ENCODE measurements around the gene SRPX.

Gene SRPX

GRCh38 chrX:38211891-38212635 is 8.6 kb downstream of the SRPX start:
- TF ChIP-seq CTCF (IDR thresholded peaks at IDR 0.05) (no peak), ZFX (IDR thresholded peaks at IDR 0.05; ENCODE audit: borderline replicate concordance) (no peak)
- H3K27ac ChIP-seq = no peak overlapping the region

- no peak overlapping the region for H3K27ac ChIP-seq
- TF ChIP-seq ZFX (IDR thresholded peaks at IDR 0.05; ENCODE audit: borderline replicate concordance) (no peak), CTCF (IDR thresholded peaks at IDR 0.05) (no peak)
Observed at GRCh38 chrX:38206542-38206941, 14.1 kb downstream of the SRPX start.

- no peak overlapping the region for H3K27ac ChIP-seq
- TF ChIP-seq CTCF (IDR thresholded peaks at IDR 0.05) (no peak), ZFX (IDR thresholded peaks at IDR 0.05; ENCODE audit: borderline replicate concordance) (no peak)
Observed at GRCh38 chrX:38206036-38206435, 14.6 kb downstream of the SRPX start.

GRCh38 chrX:38205039-38205438 is 15.6 kb downstream of the SRPX start:
- TF ChIP-seq CTCF (IDR thresholded peaks at IDR 0.05) (no peak), ZFX (IDR thresholded peaks at IDR 0.05; ENCODE audit: borderline replicate concordance) (no peak)
- H3K27ac ChIP-seq = no peak overlapping the region

- TF ChIP-seq ZFX (IDR thresholded peaks at IDR 0.05; ENCODE audit: borderline replicate concordance) (no peak), CTCF (IDR thresholded peaks at IDR 0.05) (peak; percentile 52)
- no peak overlapping the region for H3K27ac ChIP-seq
Observed at GRCh38 chrX:38192007-38192810, 28.5 kb downstream of the SRPX start.

GRCh38 chrX:38189431-38190250 is 31.0 kb downstream of the SRPX start:
- TF ChIP-seq ZFX (IDR thresholded peaks at IDR 0.05; ENCODE audit: borderline replicate concordance) (no peak), CTCF (IDR thresholded peaks at IDR 0.05) (no peak)
- no peak overlapping the region for H3K27ac ChIP-seq
